WTC11 (cell line): ENCODE measurements around the gene SOX6.

Experiments used
- CREB1 ChIP-seq: sonication (generic); formaldehyde crosslinking; IDR thresholded peaks from 2 replicates; pipeline ENCODE4 v1.8.0; 2023; ENCODE audit warnings: mild to moderate bottlenecking, missing genetic modification reagents
- NR3C1 ChIP-seq: sonication (generic); formaldehyde crosslinking; conservative IDR thresholded peaks from 2 replicates; pipeline ENCODE4 v1.8.1; 2023; ENCODE audit warnings: low read depth, mild to moderate bottlenecking, missing genetic modification reagents
- PRRX2 ChIP-seq: fragments of 250-450 bp; sonication (Bioruptor Pico); IDR thresholded peaks from 2 replicates; pipeline ENCODE4 v1.8.0; 2021; ENCODE audit warnings: mild to moderate bottlenecking
- SP1 ChIP-seq: sonication (generic); formaldehyde crosslinking; conservative IDR thresholded peaks from 2 replicates; pipeline ENCODE4 v1.8.1; 2022; ENCODE audit warnings: missing genetic modification reagents
- TF ChIP-seq, protein P1 (sequence below): fragments of 200-600 bp; IDR thresholded peaks from 2 replicates; pipeline ENCODE4 v1.8.0; 2022; ENCODE audit warnings: antibody characterized with exemption
- TF ChIP-seq, protein P2 (sequence below): sonication (generic); formaldehyde crosslinking; IDR thresholded peaks from 2 replicates; pipeline ENCODE4 v1.8.1; 2022; ENCODE audit warnings: low read depth, missing genetic modification reagents, borderline replicate concordance

DNA sequence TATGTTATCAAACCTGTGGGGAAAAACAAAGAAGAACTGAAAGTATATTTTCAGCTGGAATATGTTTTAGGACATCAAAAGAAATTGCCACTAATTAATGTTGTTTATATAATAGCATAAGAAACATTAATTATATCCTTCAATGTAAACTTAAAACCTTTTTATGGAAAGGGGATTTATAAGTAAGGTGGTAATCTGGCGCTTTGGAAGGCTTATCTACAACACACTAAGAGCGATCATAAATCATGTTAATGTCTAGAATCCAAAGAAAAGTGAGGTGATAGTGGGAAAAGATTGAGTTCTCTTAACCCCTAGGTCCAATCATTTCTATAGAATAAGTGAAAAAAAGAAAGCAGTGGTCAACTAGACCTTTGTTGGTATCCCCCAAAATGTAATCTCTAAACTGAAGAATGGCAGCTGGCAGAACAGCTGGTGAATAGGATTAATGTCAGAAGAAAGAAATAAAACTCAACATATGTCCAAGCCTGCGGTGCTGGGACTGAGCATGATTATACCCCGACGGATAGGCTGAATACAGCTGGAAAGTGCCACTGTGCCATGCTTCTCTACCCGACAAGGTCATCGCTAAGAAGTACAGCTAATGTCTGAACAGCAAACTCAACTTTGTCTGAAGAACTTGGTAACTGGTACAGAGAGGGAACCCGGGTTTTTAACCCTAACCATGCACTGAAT is 64.0 kb downstream of the SOX6 start:
- TF ChIP-seq, protein P1, sequence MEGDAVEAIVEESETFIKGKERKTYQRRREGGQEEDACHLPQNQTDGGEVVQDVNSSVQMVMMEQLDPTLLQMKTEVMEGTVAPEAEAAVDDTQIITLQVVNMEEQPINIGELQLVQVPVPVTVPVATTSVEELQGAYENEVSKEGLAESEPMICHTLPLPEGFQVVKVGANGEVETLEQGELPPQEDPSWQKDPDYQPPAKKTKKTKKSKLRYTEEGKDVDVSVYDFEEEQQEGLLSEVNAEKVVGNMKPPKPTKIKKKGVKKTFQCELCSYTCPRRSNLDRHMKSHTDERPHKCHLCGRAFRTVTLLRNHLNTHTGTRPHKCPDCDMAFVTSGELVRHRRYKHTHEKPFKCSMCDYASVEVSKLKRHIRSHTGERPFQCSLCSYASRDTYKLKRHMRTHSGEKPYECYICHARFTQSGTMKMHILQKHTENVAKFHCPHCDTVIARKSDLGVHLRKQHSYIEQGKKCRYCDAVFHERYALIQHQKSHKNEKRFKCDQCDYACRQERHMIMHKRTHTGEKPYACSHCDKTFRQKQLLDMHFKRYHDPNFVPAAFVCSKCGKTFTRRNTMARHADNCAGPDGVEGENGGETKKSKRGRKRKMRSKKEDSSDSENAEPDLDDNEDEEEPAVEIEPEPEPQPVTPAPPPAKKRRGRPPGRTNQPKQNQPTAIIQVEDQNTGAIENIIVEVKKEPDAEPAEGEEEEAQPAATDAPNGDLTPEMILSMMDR: no peak
- no peak for TF ChIP-seq SP1
- no peak for TF ChIP-seq CREB1
- no peak for TF ChIP-seq NR3C1 (CRISPR knock-in tag)
- TF ChIP-seq, protein P2, sequence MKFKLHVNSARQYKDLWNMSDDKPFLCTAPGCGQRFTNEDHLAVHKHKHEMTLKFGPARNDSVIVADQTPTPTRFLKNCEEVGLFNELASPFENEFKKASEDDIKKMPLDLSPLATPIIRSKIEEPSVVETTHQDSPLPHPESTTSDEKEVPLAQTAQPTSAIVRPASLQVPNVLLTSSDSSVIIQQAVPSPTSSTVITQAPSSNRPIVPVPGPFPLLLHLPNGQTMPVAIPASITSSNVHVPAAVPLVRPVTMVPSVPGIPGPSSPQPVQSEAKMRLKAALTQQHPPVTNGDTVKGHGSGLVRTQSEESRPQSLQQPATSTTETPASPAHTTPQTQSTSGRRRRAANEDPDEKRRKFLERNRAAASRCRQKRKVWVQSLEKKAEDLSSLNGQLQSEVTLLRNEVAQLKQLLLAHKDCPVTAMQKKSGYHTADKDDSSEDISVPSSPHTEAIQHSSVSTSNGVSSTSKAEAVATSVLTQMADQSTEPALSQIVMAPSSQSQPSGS (CRISPR knock-in tag): no peak
- TF ChIP-seq PRRX2 (CRISPR knock-in tag): no peak
